ENCODE data around the gene PWWP2B.

The PWWP2B gene

GRCh38 chr10:132442636-132443035, 45.6 kb downstream of the PWWP2B start:
- TF ChIP-seq CTCF (IDR thresholded peaks at IDR 0.05; ENCODE audit: low read depth, low read length), result no peak
- Histone ChIP-seq H3K9me3 (no peaks in the 10 kb centered on the region; the same call in 1 of the 2 replicates), H3K36me3 (no peaks in the 10 kb centered on the region), H3K4me3 (ENCODE audit: low read depth, low read length) (no peak overlapping the region), H3K27me3 (no peaks in the 10 kb centered on the region), H3K4me1 (peaks cover 5% of the 10 kb centered on the region; the same call in 1 of the 2 replicates)
- no peak for DNase-seq

- Histone ChIP-seq H3K4me3 (ENCODE audit: low read depth, low read length) (no peak overlapping the region), H3K9me3 (no peaks in the 10 kb centered on the region; the same call in 1 of the 2 replicates), H3K27me3 (no peaks in the 10 kb centered on the region), H3K4me1 (peaks cover 11% of the 10 kb centered on the region; the same call in 1 of the 2 replicates), H3K36me3 (no peaks in the 10 kb centered on the region)
- no peak for DNase-seq
- no peak for TF ChIP-seq CTCF (IDR thresholded peaks at IDR 0.05; ENCODE audit: low read depth, low read length)
Measured at GRCh38 chr10:132443605-132443982, 46.6 kb downstream of the PWWP2B start.

- no peak for TF ChIP-seq CTCF (IDR thresholded peaks at IDR 0.05; ENCODE audit: low read depth, low read length)
- H3K4me3 ChIP-seq (ENCODE audit: low read depth, low read length), result no peak overlapping the region
- H3K27me3 ChIP-seq, result no peaks in the 10 kb centered on the region
- no peaks in the 10 kb centered on the region; the same call in 1 of the 2 replicates for H3K9me3 ChIP-seq
- peaks cover 11% of the 10 kb centered on the region; the same call in 1 of the 2 replicates for H3K4me1 ChIP-seq
- DNase-seq, result no peak
- H3K36me3 ChIP-seq, result no peaks in the 10 kb centered on the region
Measured at GRCh38 chr10:132443983-132444876, 47.2 kb downstream of the PWWP2B start.

GRCh38 chr10:132444877-132445351, 47.9 kb downstream of the PWWP2B start:
- Histone ChIP-seq H3K9me3 (no peaks in the 10 kb centered on the region; the same call in 1 of the 2 replicates), H3K4me1 (peaks cover 11% of the 10 kb centered on the region; the same call in 1 of the 2 replicates), H3K36me3 (no peaks in the 10 kb centered on the region), H3K27me3 (no peaks in the 10 kb centered on the region), H3K4me3 (ENCODE audit: low read depth, low read length) (no peak overlapping the region)
- no peak for TF ChIP-seq CTCF (IDR thresholded peaks at IDR 0.05; ENCODE audit: low read depth, low read length)
- no peak for DNase-seq

- Histone ChIP-seq H3K36me3 (no peaks in the 10 kb centered on the region), H3K4me1 (peaks cover 11% of the 10 kb centered on the region; the same call in 1 of the 2 replicates), H3K27me3 (no peaks in the 10 kb centered on the region), H3K4me3 (ENCODE audit: low read depth, low read length) (no peak overlapping the region), H3K9me3 (no peaks in the 10 kb centered on the region; the same call in 1 of the 2 replicates)
- TF ChIP-seq CTCF (IDR thresholded peaks at IDR 0.05; ENCODE audit: low read depth, low read length), result no peak
- DNase-seq, result no peak
Measured at GRCh38 chr10:132445516-132446194, 48.7 kb downstream of the PWWP2B start.
